IMR-90 (cell line): ENCODE results near the gene TCF19. TPM values are rescaled to one million over a fixed set of nuclear protein-coding genes. Genes with fewer than 3 reads are reported as not detected.

Experiments
- ATAC-seq: fragments of 200-7000 bp; cut with Tn5 transposase; 2 replicates; pipeline ENCODE4 v1.9.1; 2020; ENCODE audit warnings: low read depth, mild to moderate bottlenecking, moderate library complexity
- BruUV-seq: library from RNA; stranded (reverse); fragments of 400-500 nt; replicated peaks from 2 replicates; lab custom pipeline; 2021; lab: Mats Ljungman, UMichigan
- CTCF ChIA-PET: fragments of 300-600 bp; formaldehyde crosslinking; extraction: SDS; loops from one replicate; lab custom pipeline; 2021; ENCODE audit warnings: antibody characterized with exemption; lab: Yijun Ruan, JAX
- POLR2A ChIA-PET: fragments of 300-600 bp; sonication (Branson Sonifier 250); formaldehyde crosslinking; loops from one replicate; lab custom pipeline; 2022; ENCODE audit warnings: antibody characterized with exemption; ENCODE audit not compliant: unreplicated experiment; lab: Charles Lee
- DNase-seq: peaks from one replicate; pipeline ENCODE4 v3.0.0; 2013
- H2AFZ ChIP-seq: replicated peaks from 2 replicates; pipeline ENCODE3; 2013; ENCODE audit warnings: low read length, mild to moderate bottlenecking; ENCODE audit not compliant: poor library complexity
- H2AK5ac ChIP-seq: 2 replicates; pipeline ENCODE4 v1.6.1; 2013; ENCODE audit warnings: low read depth, low read length, inconsistent platforms
- H2AK9ac ChIP-seq: replicated peaks from 2 replicates; pipeline ENCODE3; 2013; ENCODE audit warnings: mild to moderate bottlenecking, low read depth, low read length, moderate library complexity; ENCODE audit not compliant: poor library complexity
- H2BK120ac ChIP-seq: 2 replicates; pipeline ENCODE4 v1.6.1; 2013; ENCODE audit warnings: low read depth, low read length, inconsistent platforms
- H2BK15ac ChIP-seq: 3 replicates; pipeline ENCODE4 v1.6.1; 2013; ENCODE audit warnings: low read depth, low read length, inconsistent platforms
- H2BK20ac ChIP-seq: 2 replicates; pipeline ENCODE4 v1.6.1; 2013; ENCODE audit warnings: low read depth, mild to moderate bottlenecking, inconsistent platforms, low read length, moderate library complexity
- H2BK5ac ChIP-seq: 2 replicates; pipeline ENCODE4 v1.6.1; 2013; ENCODE audit warnings: mild to moderate bottlenecking, low read depth, low read length, inconsistent platforms; ENCODE audit not compliant: poor library complexity, severe bottlenecking
- H3K14ac ChIP-seq: replicated peaks from 2 replicates; pipeline ENCODE4 v1.6.1; 2013; ENCODE audit warnings: low read depth, low read length, inconsistent platforms
- H3K18ac ChIP-seq: 2 replicates; pipeline ENCODE4 v1.6.1; 2013; ENCODE audit warnings: low read depth, low read length, control low read depth
- H3K23ac ChIP-seq: 2 replicates; pipeline ENCODE4 v1.6.1; 2013; ENCODE audit warnings: low read depth, low read length, inconsistent platforms
- H3K27ac ChIP-seq: 2 replicates; pipeline ENCODE4 v1.5.1; 2013; ENCODE audit warnings: mild to moderate bottlenecking, control low read depth, low read length; ENCODE audit not compliant: insufficient read depth
- H3K27me3 ChIP-seq: 2 replicates; pipeline ENCODE4 v1.6.1; 2013; ENCODE audit warnings: low read length; ENCODE audit not compliant: control insufficient read depth, insufficient read depth
- H3K36me3 ChIP-seq: 2 replicates; pipeline ENCODE4 v1.6.1; 2013; ENCODE audit warnings: low read length, mixed read lengths; ENCODE audit not compliant: control insufficient read depth, insufficient read depth
- H3K4ac ChIP-seq: 2 replicates; pipeline ENCODE4 v1.6.1; 2013; ENCODE audit warnings: low read depth, low read length, inconsistent platforms
- H3K4me1 ChIP-seq: 2 replicates; pipeline ENCODE4 v1.6.1; 2013; ENCODE audit warnings: low read length, mixed read lengths; ENCODE audit not compliant: control insufficient read depth, insufficient read depth
- H3K4me2 ChIP-seq: 2 replicates; pipeline ENCODE4 v1.6.1; 2013; ENCODE audit warnings: low read depth, mild to moderate bottlenecking, control low read depth, low read length, moderate library complexity
- H3K4me3 ChIP-seq: 2 replicates; pipeline ENCODE4 v1.5.1; 2013; ENCODE audit warnings: low read depth, mild to moderate bottlenecking, control low read depth, low read length, moderate library complexity; ENCODE audit not compliant: insufficient read depth
- H3K56ac ChIP-seq: 2 replicates; pipeline ENCODE4 v1.6.1; 2013; ENCODE audit warnings: low read length, inconsistent platforms; ENCODE audit not compliant: insufficient read depth; ENCODE audit errors: extremely low read depth
- H3K79me1 ChIP-seq, 2 experiments: 2 replicates each; pipeline ENCODE4 v1.6.1; 2013; ENCODE audit warnings: low read length in 2 of 2, inconsistent platforms in 1 of 2, low read depth in 1 of 2
- H3K9ac ChIP-seq: 2 replicates; pipeline ENCODE4 v1.6.1; 2013; ENCODE audit warnings: low read depth, low read length, control low read depth
- H3K9me1 ChIP-seq: 2 replicates; pipeline ENCODE4 v1.6.1; 2013; ENCODE audit warnings: low read length, inconsistent platforms; ENCODE audit not compliant: insufficient read depth
- H3K9me3 ChIP-seq: 2 replicates; pipeline ENCODE4 v1.6.1; 2013; ENCODE audit warnings: low read length; ENCODE audit not compliant: control insufficient read depth, insufficient read depth
- H4K20me1 ChIP-seq: 2 replicates; pipeline ENCODE4 v1.6.1; 2013; ENCODE audit warnings: low read length, inconsistent platforms; ENCODE audit not compliant: insufficient read depth
- H4K5ac ChIP-seq: 2 replicates; pipeline ENCODE4 v1.6.1; 2013; ENCODE audit warnings: mild to moderate bottlenecking, low read depth, low read length, control low read depth
- H4K8ac ChIP-seq, 2 experiments: 2 replicates each; pipeline ENCODE4 v1.6.1; 2013; ENCODE audit warnings: low read depth in 2 of 2, low read length in 2 of 2, control low read depth in 1 of 2, inconsistent platforms in 1 of 2
- H4K91ac ChIP-seq: 2 replicates; pipeline ENCODE4 v1.6.1; 2013; ENCODE audit warnings: low read depth, low read length, inconsistent platforms; ENCODE audit not compliant: insufficient read depth
- CEBPB ChIP-seq: IDR thresholded peaks from 2 replicates; pipeline ENCODE4 v1.6.1; 2012; ENCODE audit warnings: low read depth, low read length, improper control_type of control experiment
- CHD1 ChIP-seq: IDR thresholded peaks from 2 replicates; pipeline ENCODE4 v1.6.1; 2012; ENCODE audit warnings: low read depth, low read length, improper control_type of control experiment
- ELK1 ChIP-seq: fragments of 150-350 bp; IDR thresholded peaks from 2 replicates; pipeline ENCODE4 v1.6.1; 2016; ENCODE audit warnings: low read depth, mild to moderate bottlenecking, low read length, moderate library complexity, borderline replicate concordance
- FOS ChIP-seq: fragments of 150-350 bp; IDR thresholded peaks from 2 replicates; pipeline ENCODE4 v1.6.1; 2016; ENCODE audit warnings: low read depth, low read length
- MAFK ChIP-seq: IDR thresholded peaks from 2 replicates; pipeline ENCODE4 v1.6.1; 2012; ENCODE audit warnings: low read depth, low read length, improper control_type of control experiment
- NFE2L2 ChIP-seq: fragments of 150-350 bp; IDR thresholded peaks from 2 replicates; pipeline ENCODE4 v1.6.1; 2016; ENCODE audit warnings: low read depth, mild to moderate bottlenecking, low read length
- RAD21 ChIP-seq: IDR thresholded peaks from 2 replicates; pipeline ENCODE4 v1.6.1; 2012; ENCODE audit warnings: low read length, improper control_type of control experiment
- WGBS, 2 experiments: methylation state at CpG; one replicate each; pipeline versions ENCODE4 v1.1.5 to v1.1.7; 2013; ENCODE audit warnings: missing lambda C conversion rate in 2 of 2; ENCODE audit not compliant: insufficient read length in 1 of 2; ENCODE audit errors: extremely low coverage in 2 of 2; 5-methylcytosine and 5-hydroxymethylcytosine counted together
- dilution Hi-C: fragments of 300-500 bp; cut with HindIII; formaldehyde crosslinking; loops from one replicate; pipeline ENCODE4 v1.14.3; 2018; ENCODE audit warnings: low sequenced_read_pairs; ENCODE audit not compliant: unreplicated experiment
- in situ Hi-C: fragments of 300-500 bp; cut with MboI; formaldehyde crosslinking; loops from 3 replicates; pipeline ENCODE4 v1.14.3; 2019; ENCODE audit warnings: low sequenced_read_pairs, inconsistent platforms, mixed read lengths
- intact Hi-C: fragments of 100-400 bp; cut with micrococcal nuclease; formaldehyde crosslinking; loops from 2 replicates; pipeline ENCODE4 v1.10.0; 2022
- polyA plus RNA-seq, 3 experiments: library from polyadenylated mRNA; depleted of rRNA; stranded (reverse); fragments of >200 nt; gene quantifications; 2 replicates each; pipeline ENCODE4 v1.2.3, GENCODE V29; 2012; ENCODE audit warnings: low replicate concordance in 1 of 3
- total RNA-seq: library from RNA; depleted of rRNA; stranded (reverse); fragments of >200 nt; gene quantifications from 2 replicates; pipeline ENCODE4 v1.2.3, GENCODE V29; 2012
- TF ChIP-seq, protein P1 (sequence below): conservative IDR thresholded peaks from 2 replicates; pipeline ENCODE4 v1.5.1; 2012; ENCODE audit warnings: mild to moderate bottlenecking, low read depth, low read length, improper control_type of control experiment

Gene TCF19
- total and polyA plus RNA-seq, 2 of the 4 experiments (the other 2 are of a cell fraction) = 13.1 to 14.2 TPM

DNA sequence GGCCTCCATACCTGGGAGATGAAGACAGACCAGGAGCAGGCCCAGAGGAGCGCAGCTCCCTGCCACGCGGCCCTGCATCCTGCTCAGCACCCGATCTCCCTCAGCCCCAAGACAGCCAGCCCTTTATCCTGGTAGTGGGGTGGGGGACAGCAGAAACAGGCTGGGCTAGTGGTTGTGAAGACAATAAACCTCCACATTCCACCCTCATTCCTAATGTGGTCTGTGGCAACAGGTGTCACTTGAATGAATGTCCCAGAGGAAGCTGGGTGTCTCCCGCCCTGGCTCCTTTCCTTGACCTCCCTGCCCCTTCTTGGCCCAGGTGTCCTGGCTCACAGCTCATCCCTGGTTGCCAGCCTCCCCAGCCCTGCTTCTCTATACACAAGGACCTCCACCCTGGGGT is 45.9 kb upstream of the TCF19 start, which contains the start of gene C6orf15:
Gene C6orf15 (minus strand): TSS at position 98 of the 400 bp plus-strand sequence. CDS start 20 bp downstream, at position 78.
- H4K91ac ChIP-seq = 0 out of 2 replicates have a peak within 1 kb of the TSS, but pooled peaks have one; percentile 4
- H3K56ac ChIP-seq = no peak within 1 kb of the TSS
- no peak within 1 kb of the TSS for H4K5ac ChIP-seq
- H3K4me3 ChIP-seq = no peak within 1 kb of the TSS
- peaks cover 0 to 9% of the 10 kb centered on the region in 2 experiments; a peak in 2 of 4 replicates for H3K79me1 ChIP-seq
- CTCF ChIA-PET = interaction anchor here (0.6 kb wide), 1 partner anchor 207 kb away, joined by 4 read pairs; no protein-coding TSS in a partner anchor
- no peak within 1 kb of the TSS for H3K18ac ChIP-seq
- H4K8ac ChIP-seq = no peak within 1 kb of the TSS
- H3K4me1 ChIP-seq = peaks cover 11% of the 10 kb centered on the region
- H2AK9ac ChIP-seq = no peak within 1 kb of the TSS
- no peaks in the 10 kb centered on the region for H4K20me1 ChIP-seq
- H3K27ac ChIP-seq = no peak within 1 kb of the TSS
- no peak within 1 kb of the TSS for H3K4me2 ChIP-seq
- H2BK120ac ChIP-seq = no peak within 1 kb of the TSS
- intact Hi-C loops = no loop called here
- ATAC-seq = no peak
- peak within 1 kb of the TSS; percentile 41; the same call in 2 of the 3 replicates for H2BK15ac ChIP-seq
- H3K9ac ChIP-seq = no peak within 1 kb of the TSS
- H3K36me3 ChIP-seq = no peaks in the 10 kb centered on the region
- H3K9me1 ChIP-seq = peaks cover 15% of the 10 kb centered on the region
- no peak within 1 kb of the TSS for H3K23ac ChIP-seq
- POLR2A ChIA-PET = no interaction called here
- TF ChIP-seq CHD1 (no peak), ELK1 (no peak), NFE2L2 (no peak), FOS (no peak), MAFK (no peak), RAD21 (no peak), CEBPB (no peak)
- TF ChIP-seq, protein P1, sequence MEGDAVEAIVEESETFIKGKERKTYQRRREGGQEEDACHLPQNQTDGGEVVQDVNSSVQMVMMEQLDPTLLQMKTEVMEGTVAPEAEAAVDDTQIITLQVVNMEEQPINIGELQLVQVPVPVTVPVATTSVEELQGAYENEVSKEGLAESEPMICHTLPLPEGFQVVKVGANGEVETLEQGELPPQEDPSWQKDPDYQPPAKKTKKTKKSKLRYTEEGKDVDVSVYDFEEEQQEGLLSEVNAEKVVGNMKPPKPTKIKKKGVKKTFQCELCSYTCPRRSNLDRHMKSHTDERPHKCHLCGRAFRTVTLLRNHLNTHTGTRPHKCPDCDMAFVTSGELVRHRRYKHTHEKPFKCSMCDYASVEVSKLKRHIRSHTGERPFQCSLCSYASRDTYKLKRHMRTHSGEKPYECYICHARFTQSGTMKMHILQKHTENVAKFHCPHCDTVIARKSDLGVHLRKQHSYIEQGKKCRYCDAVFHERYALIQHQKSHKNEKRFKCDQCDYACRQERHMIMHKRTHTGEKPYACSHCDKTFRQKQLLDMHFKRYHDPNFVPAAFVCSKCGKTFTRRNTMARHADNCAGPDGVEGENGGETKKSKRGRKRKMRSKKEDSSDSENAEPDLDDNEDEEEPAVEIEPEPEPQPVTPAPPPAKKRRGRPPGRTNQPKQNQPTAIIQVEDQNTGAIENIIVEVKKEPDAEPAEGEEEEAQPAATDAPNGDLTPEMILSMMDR = no peak
- no peak within 1 kb of the TSS for H3K14ac ChIP-seq
- H2AFZ ChIP-seq = peak within 1 kb of the TSS; percentile 14
- in situ Hi-C loops = no loop called here
- no peak for DNase-seq
- WGBS, 2 experiments = no CpG with 5 or more reads among the region's 5 CpGs
- H3K4ac ChIP-seq = no peak within 1 kb of the TSS
- peak within 1 kb of the TSS; percentile 52 for H2AK5ac ChIP-seq
- H3K27me3 ChIP-seq = peaks cover 28% of the 10 kb centered on the region
- dilution Hi-C loops = no loop called here
- no peak within 1 kb of the TSS for H2BK20ac ChIP-seq
- BruUV-seq = no TSS peak
- no peaks in the 10 kb centered on the region for H3K9me3 ChIP-seq
- H2BK5ac ChIP-seq = no peak within 1 kb of the TSS
